GM23338 (cell line): ENCODE measurements around the gene PSMD11. TPM values are rescaled to one million over a fixed set of nuclear protein-coding genes. Genes with fewer than 3 reads are reported as not detected.

Experiments used
- ATAC-seq: fragments of 200-7000 bp; cut with Tn5 transposase; 3 replicates; pipeline ENCODE4 v1.9.1; 2020
- DNase-seq: peaks from one replicate; pipeline ENCODE4 v3.0.0-alpha.2; 2015; ENCODE audit warnings: low spot score
- H2AFZ ChIP-seq: fragments of 200-600 bp; sonication (generic); 2 replicates; pipeline ENCODE4 v1.8.0; 2016; ENCODE audit warnings: antibody characterized with exemption, mild to moderate bottlenecking, moderate library complexity
- H3F3A ChIP-seq: fragments of 200-600 bp; sonication (generic); replicated peaks from 2 replicates; pipeline ENCODE4 v1.8.0; 2017; ENCODE audit warnings: antibody characterized with exemption, mixed run types, low read depth
- H3K27ac ChIP-seq: fragments of 200-600 bp; sonication (generic); 2 replicates; pipeline ENCODE4 v1.6.1; 2016; ENCODE audit warnings: low read depth
- H3K27me3 ChIP-seq: fragments of 200-600 bp; sonication (generic); 2 replicates; pipeline ENCODE4 v1.8.0; 2016; ENCODE audit warnings: mild to moderate bottlenecking, mixed run types, moderate library complexity; ENCODE audit not compliant: insufficient read depth
- H3K36me3 ChIP-seq: fragments of 200-600 bp; sonication (generic); 2 replicates; pipeline ENCODE4 v1.8.0; 2016; ENCODE audit warnings: mild to moderate bottlenecking; ENCODE audit not compliant: insufficient read depth
- H3K4me1 ChIP-seq: fragments of 200-600 bp; sonication (generic); 2 replicates; pipeline ENCODE4 v1.8.0; 2016; ENCODE audit warnings: mild to moderate bottlenecking, moderate library complexity; ENCODE audit not compliant: insufficient read depth
- H3K4me2 ChIP-seq: fragments of 200-600 bp; sonication (generic); 2 replicates; pipeline ENCODE4 v1.7.1; 2017; ENCODE audit warnings: mixed run types
- H3K4me3 ChIP-seq: fragments of 200-600 bp; sonication (generic); 2 replicates; pipeline ENCODE4 v1.6.1; 2016; ENCODE audit warnings: mixed run types
- H3K79me2 ChIP-seq: fragments of 200-600 bp; sonication (generic); replicated peaks from 2 replicates; pipeline ENCODE4 v1.8.0; 2017; ENCODE audit warnings: mild to moderate bottlenecking; ENCODE audit not compliant: insufficient read depth
- H3K9me2 ChIP-seq: fragments of 200-600 bp; sonication (generic); 2 replicates; pipeline ENCODE4 v1.8.0; 2017; ENCODE audit not compliant: insufficient read depth
- H4K20me1 ChIP-seq: fragments of 200-600 bp; sonication (generic); replicated peaks from 2 replicates; pipeline ENCODE4 v1.8.0; 2017; ENCODE audit warnings: mild to moderate bottlenecking; ENCODE audit not compliant: insufficient read depth
- H3K27ac Mint-ChIP-seq: 2 replicates; pipeline ENCODE4 v1.8.0; 2020; ENCODE audit warnings: inconsistent platforms, mild to moderate bottlenecking, moderate library complexity, mixed read lengths
- H3K27me3 Mint-ChIP-seq: 3 replicates; pipeline ENCODE4 v1.8.0; 2022; ENCODE audit warnings: low read depth, mild to moderate bottlenecking, moderate library complexity, mixed read lengths, inconsistent platforms; ENCODE audit not compliant: insufficient read depth, poor library complexity
- H3K36me3 Mint-ChIP-seq: 3 replicates; pipeline ENCODE4 v1.8.0; 2021; ENCODE audit warnings: low read depth, mild to moderate bottlenecking, inconsistent platforms, moderate library complexity, mixed read lengths
- H3K4me1 Mint-ChIP-seq: 3 replicates; pipeline ENCODE4 v1.8.0; 2020; ENCODE audit warnings: mild to moderate bottlenecking, inconsistent platforms, mixed read lengths
- H3K4me3 Mint-ChIP-seq: 3 replicates; pipeline ENCODE4 v1.8.0; 2021; ENCODE audit warnings: moderate library complexity, mild to moderate bottlenecking, inconsistent platforms, mixed read lengths
- H3K9me3 Mint-ChIP-seq: 3 replicates; pipeline ENCODE4 v1.8.0; 2020; ENCODE audit warnings: moderate library complexity, mild to moderate bottlenecking, inconsistent platforms, mixed read lengths
- CREB1 ChIP-seq: fragments of 250-450 bp; sonication (Bioruptor Pico); IDR thresholded peaks from 2 replicates; pipeline ENCODE4 v1.5.0; 2020; ENCODE audit warnings: low read depth, mild to moderate bottlenecking, moderate library complexity
- EZH2phosphoT487 ChIP-seq: fragments of 200-600 bp; sonication (generic); IDR thresholded peaks from one replicate; pipeline ENCODE4 v1.8.1; 2018; ENCODE audit warnings: antibody characterized with exemption; ENCODE audit not compliant: unreplicated experiment
- JUNB ChIP-seq: IDR thresholded peaks from one replicate; pipeline ENCODE4 v1.6.1; 2016; ENCODE audit warnings: antibody characterized with exemption; ENCODE audit not compliant: unreplicated experiment
- STAT1 ChIP-seq: IDR thresholded peaks from one replicate; pipeline ENCODE4 v1.6.1; 2016; ENCODE audit warnings: antibody characterized with exemption; ENCODE audit not compliant: unreplicated experiment
- ZNF114 ChIP-seq: fragments of 250-450 bp; sonication (Bioruptor Pico); IDR thresholded peaks from 2 replicates; pipeline ENCODE4 v1.5.0; 2020; ENCODE audit warnings: mild to moderate bottlenecking, moderate library complexity
- polyA plus RNA-seq: library from polyadenylated mRNA; unstranded; fragments of >200 nt; fragmentation: Nextera tagmentation; extraction: Ambion mirVana; gene quantifications from 2 replicates; pipeline ENCODE4 v1.2.1, GENCODE V29; 2016
- total RNA-seq: library from RNA; depleted of rRNA; stranded (reverse); fragments of >200 nt; shearing (Covaris generic); gene quantifications from 2 replicates; pipeline ENCODE4 v1.2.3, GENCODE V29; 2014
- TF ChIP-seq, protein P1 (sequence below): IDR thresholded peaks from one replicate; pipeline ENCODE4 v1.6.1; 2018; ENCODE audit warnings: antibody characterized with exemption; ENCODE audit not compliant: unreplicated experiment
- TF ChIP-seq, protein P2 (sequence below), 2 experiments: fragments of 200-600 bp in 1 of 2; sonication (generic) in 1 of 2; conservative IDR thresholded peaks; 2 replicates each; pipeline versions ENCODE4 v1.5.1 to v1.6.1; 2016 to 2017; ENCODE audit warnings: antibody characterized with exemption in 2 of 2, low read depth in 2 of 2, mild to moderate bottlenecking in 2 of 2, moderate library complexity in 1 of 2
- TF ChIP-seq, protein P3 (sequence below): fragments of 250-450 bp; sonication (Bioruptor Pico); IDR thresholded peaks from 2 replicates; pipeline ENCODE4 v1.5.0; 2020; ENCODE audit warnings: mild to moderate bottlenecking, moderate library complexity

PSMD11 gene
- total and polyA plus RNA-seq, 2 experiments from 2014 or later, result 180 to 360 TPM

DNA sequence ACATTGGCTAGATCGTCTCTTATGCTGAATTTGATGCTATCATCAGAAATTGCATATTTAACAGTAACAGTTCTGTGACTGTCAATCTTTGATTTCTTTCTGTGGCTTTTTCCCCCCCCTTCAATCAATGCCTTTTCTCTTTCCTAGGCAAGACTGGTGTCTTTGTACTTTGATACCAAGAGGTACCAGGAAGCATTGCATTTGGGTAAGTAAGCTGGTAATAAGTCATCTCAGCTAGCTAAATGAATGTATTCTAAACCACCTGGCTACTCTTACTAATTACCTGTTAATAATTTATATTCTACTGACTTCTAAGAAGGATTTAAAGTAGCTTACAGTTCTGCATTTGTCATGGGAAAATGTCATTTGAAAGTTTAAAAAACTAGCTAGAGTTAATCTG lies 20.1 kb downstream of the PSMD11 start:
- Mint-ChIP-seq H3K27me3 (no peaks in the 10 kb centered on the region), H3K9me3 (no peaks in the 10 kb centered on the region), H3K4me3 (no peak overlapping the region), H3K4me1 (peaks cover 3% of the 10 kb centered on the region; the same call in 1 of the 3 replicates), H3K36me3 (peaks cover 87% of the 10 kb centered on the region), H3K27ac (no peak overlapping the region)
- Histone ChIP-seq H3K79me2 (peaks cover 74% of the 10 kb centered on the region), H3K4me1 (no peaks in the 10 kb centered on the region), H4K20me1 (peaks cover 48% of the 10 kb centered on the region), H3K27me3 (no peaks in the 10 kb centered on the region), H3F3A (peaks cover 14% of the 10 kb centered on the region), H3K9me2 (no peaks in the 10 kb centered on the region), H3K4me2 (no peak overlapping the region), H3K27ac (no peak overlapping the region), H2AFZ (no peak overlapping the region), H3K36me3 (peaks cover 56% of the 10 kb centered on the region), H3K4me3 (no peak overlapping the region)
- TF ChIP-seq, protein P1, sequence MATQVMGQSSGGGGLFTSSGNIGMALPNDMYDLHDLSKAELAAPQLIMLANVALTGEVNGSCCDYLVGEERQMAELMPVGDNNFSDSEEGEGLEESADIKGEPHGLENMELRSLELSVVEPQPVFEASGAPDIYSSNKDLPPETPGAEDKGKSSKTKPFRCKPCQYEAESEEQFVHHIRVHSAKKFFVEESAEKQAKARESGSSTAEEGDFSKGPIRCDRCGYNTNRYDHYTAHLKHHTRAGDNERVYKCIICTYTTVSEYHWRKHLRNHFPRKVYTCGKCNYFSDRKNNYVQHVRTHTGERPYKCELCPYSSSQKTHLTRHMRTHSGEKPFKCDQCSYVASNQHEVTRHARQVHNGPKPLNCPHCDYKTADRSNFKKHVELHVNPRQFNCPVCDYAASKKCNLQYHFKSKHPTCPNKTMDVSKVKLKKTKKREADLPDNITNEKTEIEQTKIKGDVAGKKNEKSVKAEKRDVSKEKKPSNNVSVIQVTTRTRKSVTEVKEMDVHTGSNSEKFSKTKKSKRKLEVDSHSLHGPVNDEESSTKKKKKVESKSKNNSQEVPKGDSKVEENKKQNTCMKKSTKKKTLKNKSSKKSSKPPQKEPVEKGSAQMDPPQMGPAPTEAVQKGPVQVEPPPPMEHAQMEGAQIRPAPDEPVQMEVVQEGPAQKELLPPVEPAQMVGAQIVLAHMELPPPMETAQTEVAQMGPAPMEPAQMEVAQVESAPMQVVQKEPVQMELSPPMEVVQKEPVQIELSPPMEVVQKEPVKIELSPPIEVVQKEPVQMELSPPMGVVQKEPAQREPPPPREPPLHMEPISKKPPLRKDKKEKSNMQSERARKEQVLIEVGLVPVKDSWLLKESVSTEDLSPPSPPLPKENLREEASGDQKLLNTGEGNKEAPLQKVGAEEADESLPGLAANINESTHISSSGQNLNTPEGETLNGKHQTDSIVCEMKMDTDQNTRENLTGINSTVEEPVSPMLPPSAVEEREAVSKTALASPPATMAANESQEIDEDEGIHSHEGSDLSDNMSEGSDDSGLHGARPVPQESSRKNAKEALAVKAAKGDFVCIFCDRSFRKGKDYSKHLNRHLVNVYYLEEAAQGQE, result no peak
- TF ChIP-seq, protein P2, sequence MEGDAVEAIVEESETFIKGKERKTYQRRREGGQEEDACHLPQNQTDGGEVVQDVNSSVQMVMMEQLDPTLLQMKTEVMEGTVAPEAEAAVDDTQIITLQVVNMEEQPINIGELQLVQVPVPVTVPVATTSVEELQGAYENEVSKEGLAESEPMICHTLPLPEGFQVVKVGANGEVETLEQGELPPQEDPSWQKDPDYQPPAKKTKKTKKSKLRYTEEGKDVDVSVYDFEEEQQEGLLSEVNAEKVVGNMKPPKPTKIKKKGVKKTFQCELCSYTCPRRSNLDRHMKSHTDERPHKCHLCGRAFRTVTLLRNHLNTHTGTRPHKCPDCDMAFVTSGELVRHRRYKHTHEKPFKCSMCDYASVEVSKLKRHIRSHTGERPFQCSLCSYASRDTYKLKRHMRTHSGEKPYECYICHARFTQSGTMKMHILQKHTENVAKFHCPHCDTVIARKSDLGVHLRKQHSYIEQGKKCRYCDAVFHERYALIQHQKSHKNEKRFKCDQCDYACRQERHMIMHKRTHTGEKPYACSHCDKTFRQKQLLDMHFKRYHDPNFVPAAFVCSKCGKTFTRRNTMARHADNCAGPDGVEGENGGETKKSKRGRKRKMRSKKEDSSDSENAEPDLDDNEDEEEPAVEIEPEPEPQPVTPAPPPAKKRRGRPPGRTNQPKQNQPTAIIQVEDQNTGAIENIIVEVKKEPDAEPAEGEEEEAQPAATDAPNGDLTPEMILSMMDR (conservative IDR thresholded peaks at IDR 0.05; ENCODE audit: low read depth in 2 of 2), result no peak
- TF ChIP-seq STAT1 (no peak), EZH2phosphoT487 (no peak), ZNF114 (CRISPR knock-in tag) (no peak), JUNB (no peak), CREB1 (CRISPR knock-in tag) (no peak)
- TF ChIP-seq, protein P3, sequence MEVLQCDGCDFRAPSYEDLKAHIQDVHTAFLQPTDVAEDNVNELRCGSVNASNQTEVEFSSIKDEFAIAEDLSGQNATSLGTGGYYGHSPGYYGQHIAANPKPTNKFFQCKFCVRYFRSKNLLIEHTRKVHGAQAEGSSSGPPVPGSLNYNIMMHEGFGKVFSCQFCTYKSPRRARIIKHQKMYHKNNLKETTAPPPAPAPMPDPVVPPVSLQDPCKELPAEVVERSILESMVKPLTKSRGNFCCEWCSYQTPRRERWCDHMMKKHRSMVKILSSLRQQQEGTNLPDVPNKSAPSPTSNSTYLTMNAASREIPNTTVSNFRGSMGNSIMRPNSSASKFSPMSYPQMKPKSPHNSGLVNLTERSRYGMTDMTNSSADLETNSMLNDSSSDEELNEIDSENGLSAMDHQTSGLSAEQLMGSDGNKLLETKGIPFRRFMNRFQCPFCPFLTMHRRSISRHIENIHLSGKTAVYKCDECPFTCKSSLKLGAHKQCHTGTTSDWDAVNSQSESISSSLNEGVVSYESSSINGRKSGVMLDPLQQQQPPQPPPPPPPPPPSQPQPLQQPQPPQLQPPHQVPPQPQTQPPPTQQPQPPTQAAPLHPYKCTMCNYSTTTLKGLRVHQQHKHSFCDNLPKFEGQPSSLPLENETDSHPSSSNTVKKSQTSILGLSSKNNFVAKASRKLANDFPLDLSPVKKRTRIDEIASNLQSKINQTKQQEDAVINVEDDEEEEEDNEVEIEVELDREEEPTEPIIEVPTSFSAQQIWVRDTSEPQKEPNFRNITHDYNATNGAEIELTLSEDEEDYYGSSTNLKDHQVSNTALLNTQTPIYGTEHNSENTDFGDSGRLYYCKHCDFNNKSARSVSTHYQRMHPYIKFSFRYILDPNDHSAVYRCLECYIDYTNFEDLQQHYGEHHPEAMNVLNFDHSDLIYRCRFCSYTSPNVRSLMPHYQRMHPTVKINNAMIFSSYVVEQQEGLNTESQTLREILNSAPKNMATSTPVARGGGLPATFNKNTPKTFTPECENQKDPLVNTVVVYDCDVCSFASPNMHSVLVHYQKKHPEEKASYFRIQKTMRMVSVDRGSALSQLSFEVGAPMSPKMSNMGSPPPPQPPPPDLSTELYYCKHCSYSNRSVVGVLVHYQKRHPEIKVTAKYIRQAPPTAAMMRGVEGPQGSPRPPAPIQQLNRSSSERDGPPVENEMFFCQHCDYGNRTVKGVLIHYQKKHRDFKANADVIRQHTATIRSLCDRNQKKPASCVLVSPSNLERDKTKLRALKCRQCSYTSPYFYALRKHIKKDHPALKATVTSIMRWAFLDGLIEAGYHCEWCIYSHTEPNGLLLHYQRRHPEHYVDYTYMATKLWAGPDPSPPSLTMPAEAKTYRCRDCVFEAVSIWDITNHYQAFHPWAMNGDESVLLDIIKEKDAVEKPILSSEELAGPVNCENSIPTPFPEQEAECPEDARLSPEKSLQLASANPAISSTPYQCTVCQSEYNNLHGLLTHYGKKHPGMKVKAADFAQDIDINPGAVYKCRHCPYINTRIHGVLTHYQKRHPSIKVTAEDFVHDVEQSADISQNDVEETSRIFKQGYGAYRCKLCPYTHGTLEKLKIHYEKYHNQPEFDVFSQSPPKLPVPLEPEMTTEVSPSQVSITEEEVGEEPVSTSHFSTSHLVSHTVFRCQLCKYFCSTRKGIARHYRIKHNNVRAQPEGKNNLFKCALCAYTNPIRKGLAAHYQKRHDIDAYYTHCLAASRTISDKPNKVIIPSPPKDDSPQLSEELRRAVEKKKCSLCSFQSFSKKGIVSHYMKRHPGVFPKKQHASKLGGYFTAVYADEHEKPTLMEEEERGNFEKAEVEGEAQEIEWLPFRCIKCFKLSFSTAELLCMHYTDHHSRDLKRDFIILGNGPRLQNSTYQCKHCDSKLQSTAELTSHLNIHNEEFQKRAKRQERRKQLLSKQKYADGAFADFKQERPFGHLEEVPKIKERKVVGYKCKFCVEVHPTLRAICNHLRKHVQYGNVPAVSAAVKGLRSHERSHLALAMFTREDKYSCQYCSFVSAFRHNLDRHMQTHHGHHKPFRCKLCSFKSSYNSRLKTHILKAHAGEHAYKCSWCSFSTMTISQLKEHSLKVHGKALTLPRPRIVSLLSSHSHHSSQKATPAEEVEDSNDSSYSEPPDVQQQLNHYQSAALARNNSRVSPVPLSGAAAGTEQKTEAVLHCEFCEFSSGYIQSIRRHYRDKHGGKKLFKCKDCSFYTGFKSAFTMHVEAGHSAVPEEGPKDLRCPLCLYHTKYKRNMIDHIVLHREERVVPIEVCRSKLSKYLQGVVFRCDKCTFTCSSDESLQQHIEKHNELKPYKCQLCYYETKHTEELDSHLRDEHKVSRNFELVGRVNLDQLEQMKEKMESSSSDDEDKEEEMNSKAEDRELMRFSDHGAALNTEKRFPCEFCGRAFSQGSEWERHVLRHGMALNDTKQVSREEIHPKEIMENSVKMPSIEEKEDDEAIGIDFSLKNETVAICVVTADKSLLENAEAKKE (CRISPR knock-in tag), result no peak
- no peak for ATAC-seq
- no peak for DNase-seq
